Spleen (tissue), 11 donors: ENCODE results near the gene TLE7. TPM values are rescaled to one million over a fixed set of nuclear protein-coding genes. Genes with fewer than 3 reads are reported as not detected.

Experiments used
- DNase-seq: peaks from one replicate; pipeline ENCODE4 v3.0.0-alpha.2; 2020
- H3K27ac ChIP-seq, 8 donors: fragments of 200-600 bp; sonication (generic) in 7 of 8; 1 replicate in 4 of 8; 2 replicates in 4 of 8; pipeline versions ENCODE4 v1.5.0 to v1.8.0; 2016 to 2021; ENCODE audit warnings: inconsistent platforms in 4 of 8, mild to moderate bottlenecking in 4 of 8, moderate library complexity in 1 of 8
- H3K27me3 ChIP-seq, 7 donors: fragments of 200-600 bp; sonication (generic) in 6 of 7; replicated peaks in 1 of 7; 1 replicate in 4 of 7; 2 replicates in 3 of 7; pipeline versions ENCODE4 v1.5.0 to v1.8.0; 2016 to 2021; ENCODE audit warnings: inconsistent platforms in 3 of 7, mild to moderate bottlenecking in 1 of 7
- H3K36me3 ChIP-seq, 6 donors: fragments of 200-600 bp; sonication (generic) in 5 of 6; 1 replicate in 4 of 6; 2 replicates in 2 of 6; pipeline versions ENCODE4 v1.5.0 to v1.8.0; 2016 to 2021; ENCODE audit warnings: inconsistent platforms in 2 of 6
- H3K4me1 ChIP-seq, 6 donors: fragments of 200-600 bp; sonication (generic) in 5 of 6; 1 replicate in 3 of 6; 2 replicates in 3 of 6; pipeline versions ENCODE4 v1.5.0 to v1.8.0; 2016 to 2021; ENCODE audit warnings: inconsistent platforms in 3 of 6
- H3K4me3 ChIP-seq, 8 donors: fragments of 200-600 bp; sonication (generic) in 7 of 8; 1 replicate in 4 of 8; 2 replicates in 4 of 8; pipeline versions ENCODE4 v1.5.0 to v1.8.0; 2016 to 2021; ENCODE audit warnings: inconsistent platforms in 4 of 8, mild to moderate bottlenecking in 4 of 8, moderate library complexity in 2 of 8
- H3K9me3 ChIP-seq, 8 donors: fragments of 200-600 bp; sonication (generic) in 7 of 8; 1 replicate in 4 of 8; 2 replicates in 4 of 8; pipeline versions ENCODE4 v1.5.0 to v1.8.0; 2016 to 2021; ENCODE audit warnings: inconsistent platforms in 4 of 8
- POLR2A ChIP-seq, 3 donors: fragments of 450-650 bp; IDR thresholded peaks; one replicate each; pipeline ENCODE4 v1.5.1; 2017; ENCODE audit warnings: antibody characterized with exemption in 3 of 3, mild to moderate bottlenecking in 1 of 3
- POLR2AphosphoS5 ChIP-seq, 3 donors: sonication (generic); formaldehyde crosslinking; IDR thresholded peaks; one replicate each; pipeline ENCODE4 v1.5.1; 2017; ENCODE audit warnings: antibody characterized with exemption in 3 of 3
- WGBS, 5 donors: extraction: QIAGEN DNeasy Blood & Tissue Kit in 3 of 5; methylation state at CpG; one replicate each; pipeline versions ENCODE4 v1.1.5 to v1.1.7; 2013 to 2018; 5-methylcytosine and 5-hydroxymethylcytosine counted together
- intact Hi-C: fragments of 100-400 bp; cut with DNase I; formaldehyde crosslinking; loops from one replicate; pipeline ENCODE4 v1.15.0; 2023; ENCODE audit warnings: low total_unique reads
- polyA plus RNA-seq, 3 donors: library from polyadenylated mRNA; stranded (reverse); fragments of 200-250 nt; gene quantifications; one replicate each; pipeline ENCODE4 v1.2.1, GENCODE V29; 2013
- total RNA-seq, 7 donors: library from RNA; depleted of rRNA in 3 of 7; stranded (reverse); fragments of >200 nt in 3 of 7; fragmentation: NEBNext Ultra II Directional in 4 of 7; extraction: Animal tissue kit (Norgen Biotek cat#: 25700) in 4 of 7; gene quantifications; one replicate each; pipeline versions ENCODE4 v1.1.0 to v1.2.1, GENCODE V29; 2016 to 2021
- TF ChIP-seq, protein P1 (sequence below), 11 experiments: fragments of 200-600 bp in 7 of 11; fragments of 450-650 bp in 4 of 11; sonication (generic) in 4 of 11; IDR thresholded peaks in 8 of 11; conservative IDR thresholded peaks in 3 of 11; 1 replicate in 7 of 11; 2 replicates in 4 of 11; pipeline versions ENCODE4 v1.4.0 to v1.8.0; 2016 to 2021; ENCODE audit warnings: antibody characterized with exemption in 11 of 11, inconsistent platforms in 4 of 11, mild to moderate bottlenecking in 1 of 11
- donor health status: healthy with polysubstance abuse.
- donor health status: DM: no; HTN: no; CAD: no; lungs with moderate emphysema.
- donor health status: DM: no; HTN: no; CAD: no.
- donor health status: Bipolar disorder and iron deficiency.
- donor health status: healthy.
- donor health status: DM: no; HTN: no; CAD: no.
- donor health status: DM: yes; HTN: yes; CAD: no.

Gene TLE7
- total and polyA plus RNA-seq, 10 donors, result not detected

DNA sequence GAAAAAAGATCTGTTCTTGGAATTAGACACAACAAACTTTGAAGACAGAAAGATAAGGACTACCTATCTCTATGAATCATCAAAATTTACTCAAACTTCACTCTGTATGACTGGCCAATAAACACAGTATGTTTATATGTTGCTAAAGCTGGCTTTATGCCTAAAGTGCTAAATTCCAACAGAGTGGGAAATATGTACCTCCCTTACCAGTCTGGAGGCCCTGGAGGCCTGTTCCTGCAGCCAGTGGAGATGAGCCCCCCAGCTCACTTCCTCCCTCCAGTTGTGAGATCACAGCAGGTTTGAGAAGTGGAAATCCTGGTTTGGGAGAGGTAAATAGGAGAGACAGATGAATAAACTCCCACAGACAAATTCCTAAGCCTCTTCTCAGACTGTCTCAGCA lies 11.2 kb upstream of the TLE7 start:
- H3K36me3 ChIP-seq, result peaks cover 28 to 94% (median 83%) of the 10 kb centered on the region in 6 donors
- H3K27ac ChIP-seq, result no peak overlapping the region
- H3K27me3 ChIP-seq, result no peaks in the 10 kb centered on the region
- no peak overlapping the region for H3K4me3 ChIP-seq
- intact Hi-C loops, result no loop called here
- H3K9me3 ChIP-seq, result peaks cover 23 to 73% (median 55%) of the 10 kb centered on the region in 8 donors
- DNase-seq, result no peak
- H3K4me1 ChIP-seq, result no peaks in the 10 kb centered on the region
- TF ChIP-seq POLR2A (IDR thresholded peaks at IDR 0.05) (no peak), POLR2AphosphoS5 (IDR thresholded peaks at IDR 0.05) (no peak)
- TF ChIP-seq, protein P1, sequence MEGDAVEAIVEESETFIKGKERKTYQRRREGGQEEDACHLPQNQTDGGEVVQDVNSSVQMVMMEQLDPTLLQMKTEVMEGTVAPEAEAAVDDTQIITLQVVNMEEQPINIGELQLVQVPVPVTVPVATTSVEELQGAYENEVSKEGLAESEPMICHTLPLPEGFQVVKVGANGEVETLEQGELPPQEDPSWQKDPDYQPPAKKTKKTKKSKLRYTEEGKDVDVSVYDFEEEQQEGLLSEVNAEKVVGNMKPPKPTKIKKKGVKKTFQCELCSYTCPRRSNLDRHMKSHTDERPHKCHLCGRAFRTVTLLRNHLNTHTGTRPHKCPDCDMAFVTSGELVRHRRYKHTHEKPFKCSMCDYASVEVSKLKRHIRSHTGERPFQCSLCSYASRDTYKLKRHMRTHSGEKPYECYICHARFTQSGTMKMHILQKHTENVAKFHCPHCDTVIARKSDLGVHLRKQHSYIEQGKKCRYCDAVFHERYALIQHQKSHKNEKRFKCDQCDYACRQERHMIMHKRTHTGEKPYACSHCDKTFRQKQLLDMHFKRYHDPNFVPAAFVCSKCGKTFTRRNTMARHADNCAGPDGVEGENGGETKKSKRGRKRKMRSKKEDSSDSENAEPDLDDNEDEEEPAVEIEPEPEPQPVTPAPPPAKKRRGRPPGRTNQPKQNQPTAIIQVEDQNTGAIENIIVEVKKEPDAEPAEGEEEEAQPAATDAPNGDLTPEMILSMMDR (IDR thresholded peaks at IDR 0.05 in 8 of 11, conservative IDR thresholded peaks at IDR 0.05 in 3 of 11), result no peak

DNA sequence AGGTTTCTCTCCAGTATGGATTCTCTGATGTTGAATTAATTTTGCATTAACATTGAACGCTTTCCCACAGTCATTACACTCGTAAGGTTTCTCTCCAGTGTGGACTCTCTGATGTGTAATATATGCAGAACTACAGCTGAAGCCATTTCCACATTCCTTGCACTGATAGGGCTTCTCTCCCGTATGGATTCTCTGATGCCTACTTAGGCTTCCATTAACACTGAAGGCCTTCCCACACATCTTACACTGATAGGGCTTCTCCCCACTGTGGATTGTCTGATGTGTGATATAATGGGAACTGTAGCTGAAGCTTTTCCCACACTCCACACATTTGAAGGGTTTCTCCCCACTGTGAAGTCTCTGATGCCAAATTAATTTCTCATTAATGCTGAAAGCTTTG lies 7.2 kb upstream of the TLE7 start:
- 93 to 100% (median 99%) methylated on average over 3 of the region's 3 CpGs for WGBS, 5 donors

DNA sequence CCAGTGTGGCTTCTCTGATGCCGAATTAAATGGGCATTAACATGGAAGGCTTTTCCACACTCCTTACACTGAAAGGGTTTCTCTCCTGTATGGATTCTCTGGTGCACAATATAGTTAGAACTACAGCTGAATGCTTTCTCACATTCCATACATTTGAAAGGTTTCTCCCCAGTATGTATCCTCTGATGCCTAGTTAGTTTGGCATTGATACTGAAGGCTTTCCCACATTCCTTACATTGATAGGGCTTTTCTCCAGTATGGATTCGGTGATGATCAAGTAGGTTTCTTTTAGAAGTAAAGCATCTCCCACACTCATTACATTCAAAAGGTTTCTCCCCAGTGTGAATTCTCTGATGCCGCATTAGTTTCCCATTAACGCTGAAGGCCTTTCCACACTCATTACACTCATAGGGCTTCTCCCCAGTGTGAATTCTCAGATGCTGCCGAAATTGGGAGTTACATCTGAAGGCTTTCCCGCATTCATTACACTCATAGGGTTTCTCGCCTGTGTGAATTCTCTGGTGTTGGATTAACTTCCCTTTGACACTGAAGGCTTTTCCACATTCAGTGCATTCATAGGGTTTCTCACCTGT lies 6.5 kb upstream of the TLE7 start:
- Histone ChIP-seq H3K27me3 (no peaks in the 10 kb centered on the region), H3K4me1 (no peaks in the 10 kb centered on the region), H3K27ac (no peak overlapping the region), H3K9me3 (peaks cover 37 to 100% (median 98%) of the 10 kb centered on the region in 8 donors), H3K4me3 (peak overlapping the region in 1 of 8 donors; percentile 31), H3K36me3 (peaks cover 25 to 66% (median 56%) of the 10 kb centered on the region in 6 donors)
- intact Hi-C loops, result no loop called here
- TF ChIP-seq, protein P1 (IDR thresholded peaks at IDR 0.05 in 8 of 11, conservative IDR thresholded peaks at IDR 0.05 in 3 of 11), result no peak
- TF ChIP-seq POLR2AphosphoS5 (IDR thresholded peaks at IDR 0.05), result no peak
- no peak for TF ChIP-seq POLR2A (IDR thresholded peaks at IDR 0.05)
- no peak for DNase-seq
- WGBS, 5 donors, result 97 to 100% (median 97%) methylated on average over 7 of the region's 7 CpGs

More for the DNA sequence above, 7.2 kb upstream of the TLE7 start:
- Histone ChIP-seq H3K4me1 (no peaks in the 10 kb centered on the region), H3K27me3 (no peaks in the 10 kb centered on the region), H3K36me3 (peaks cover 25 to 72% (median 62%) of the 10 kb centered on the region in 6 donors), H3K4me3 (peak overlapping the region in 1 of 8 donors; percentile 31), H3K27ac (no peak overlapping the region), H3K9me3 (peaks cover 37 to 100% (median 95%) of the 10 kb centered on the region in 8 donors)
- no peak for TF ChIP-seq POLR2A (IDR thresholded peaks at IDR 0.05)
- TF ChIP-seq POLR2AphosphoS5 (IDR thresholded peaks at IDR 0.05), result no peak
- TF ChIP-seq, protein P1 (IDR thresholded peaks at IDR 0.05 in 8 of 11, conservative IDR thresholded peaks at IDR 0.05 in 3 of 11), result no peak
- intact Hi-C loops, result no loop called here
- DNase-seq, result no peak

DNA sequence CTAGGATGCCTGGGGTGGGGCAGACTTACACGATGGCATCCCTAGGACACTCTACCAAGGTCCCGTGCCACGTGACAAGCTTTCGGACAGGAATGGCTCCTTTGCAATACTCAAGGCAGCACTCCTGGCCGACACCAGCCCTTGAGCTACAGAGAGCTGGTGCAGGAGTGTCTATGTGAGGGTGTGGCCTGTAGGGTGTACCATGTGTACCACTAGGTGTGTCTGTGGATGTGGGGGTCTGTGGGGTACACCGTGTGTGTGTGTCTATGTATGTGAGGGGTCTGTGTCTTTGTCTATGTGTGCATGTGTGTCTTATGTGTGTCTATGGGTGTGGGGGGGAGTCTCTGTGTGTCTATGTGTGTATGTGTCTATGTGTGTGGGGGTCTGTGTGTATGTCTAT lies 1.9 kb upstream of the TLE7 start:
- peaks cover 4 to 19% (median 9%) of the 10 kb centered on the region in 6 donors for H3K36me3 ChIP-seq
- no peak overlapping the region for H3K27ac ChIP-seq
- 90 to 98% (median 92%) methylated on average over 6 of the region's 6 CpGs for WGBS, 5 donors
- no peak for DNase-seq
- no peak overlapping the region for H3K4me3 ChIP-seq
- intact Hi-C loops, result no loop called here
- TF ChIP-seq POLR2AphosphoS5 (IDR thresholded peaks at IDR 0.05) (no peak), POLR2A (IDR thresholded peaks at IDR 0.05) (no peak)
- TF ChIP-seq, protein P1 (IDR thresholded peaks at IDR 0.05 in 8 of 11, conservative IDR thresholded peaks at IDR 0.05 in 3 of 11), result no peak
- no peaks in the 10 kb centered on the region for H3K4me1 ChIP-seq
- peaks cover 20 to 78% (median 70%) of the 10 kb centered on the region in 8 donors for H3K9me3 ChIP-seq
- peaks cover 0 to 30% (median 0%) of the 10 kb centered on the region in 7 donors for H3K27me3 ChIP-seq
